B cell (primary cell): ENCODE measurements around the gene TMOD3. TPM values are rescaled to one million over a fixed set of nuclear protein-coding genes. Genes with fewer than 3 reads are reported as not detected.

Source experiments
- ATAC-seq: fragments of 200-7000 bp; cut with Tn5 transposase; one replicate; pipeline ENCODE4 v1.10.0; 2021; ENCODE audit warnings: low read depth, mild to moderate bottlenecking, moderate number of reproducible peaks, moderate library complexity
- CTCF ChIA-PET: fragments of 350-600 bp; sonication (Branson Sonifier 250); formaldehyde crosslinking; loops from one replicate; lab custom pipeline; 2021; ENCODE audit warnings: antibody characterized with exemption, inconsistent platforms; lab: Charles Lee
- POLR2A ChIA-PET: fragments of 350-600 bp; sonication (Branson Sonifier 250); formaldehyde crosslinking; loops from one replicate; lab custom pipeline; 2021; ENCODE audit warnings: antibody characterized with exemption; lab: Charles Lee
- DNase-seq: peaks from one replicate; pipeline ENCODE4 v3.0.0; 2013
- H2AFZ ChIP-seq: 2 replicates; pipeline ENCODE4 v1.6.1; 2012; ENCODE audit warnings: mild to moderate bottlenecking, low read depth, low read length; ENCODE audit not compliant: insufficient read depth, poor library complexity, severe bottlenecking
- H3K27ac ChIP-seq, 2 donors: 1 replicate in 1 of 2; 2 replicates in 1 of 2; pipeline ENCODE4 v1.5.1; 2012 to 2013; ENCODE audit warnings: low read length in 2 of 2, mild to moderate bottlenecking in 2 of 2, moderate library complexity in 1 of 2
- H3K27me3 ChIP-seq, 4 experiments: fragments of 200-600 bp in 1 of 4; sonication (generic) in 1 of 4; replicated peaks in 1 of 4; 1 replicate in 2 of 4; 2 replicates in 2 of 4; pipeline versions ENCODE4 v1.6.1 to v1.7.0; 2013 to 2016; ENCODE audit warnings: low read length in 3 of 4, mild to moderate bottlenecking in 2 of 4, mixed read lengths in 1 of 4, moderate library complexity in 1 of 4; ENCODE audit not compliant: insufficient read depth in 4 of 4, control insufficient read depth in 3 of 4; ENCODE audit errors: control extremely low read depth in 1 of 4
- H3K36me3 ChIP-seq, 2 experiments: replicated peaks in 1 of 2; 1 replicate in 1 of 2; 2 replicates in 1 of 2; pipeline versions ENCODE4 v1.6.1 to v1.7.1; 2013; ENCODE audit warnings: low read length in 1 of 2; ENCODE audit not compliant: insufficient read depth in 2 of 2, control insufficient read depth in 1 of 2; ENCODE audit errors: control extremely low read depth in 1 of 2, extremely low read depth in 1 of 2
- H3K4me1 ChIP-seq, 2 donors: fragments of 200-600 bp in 1 of 2; sonication (generic) in 1 of 2; 1 replicate in 1 of 2; 2 replicates in 1 of 2; pipeline versions ENCODE4 v1.5.1 to v1.6.1; 2013 to 2017; ENCODE audit warnings: low read length in 2 of 2; ENCODE audit not compliant: control insufficient read depth in 2 of 2, insufficient read depth in 2 of 2
- H3K4me2 ChIP-seq: replicated peaks from 2 replicates; pipeline ENCODE3; 2012; ENCODE audit warnings: mild to moderate bottlenecking, low read depth, low read length; ENCODE audit not compliant: poor library complexity, severe bottlenecking
- H3K4me3 ChIP-seq, 5 experiments: fragments of 200-600 bp in 1 of 5; sonication (generic) in 1 of 5; 1 replicate in 3 of 5; 2 replicates in 2 of 5; pipeline versions ENCODE4 v1.5.1 to v1.7.0; 2011 to 2016; ENCODE audit warnings: low read length in 4 of 5, mild to moderate bottlenecking in 4 of 5, low read depth in 2 of 5, control low read depth in 1 of 5, moderate library complexity in 1 of 5; ENCODE audit not compliant: insufficient read depth in 1 of 5; ENCODE audit errors: control extremely low read depth in 1 of 5, extremely low read depth in 1 of 5
- H3K79me2 ChIP-seq: fragments of 200-600 bp; sonication (generic); one replicate; pipeline ENCODE4 v1.6.0; 2016; ENCODE audit warnings: low read length; ENCODE audit not compliant: control insufficient read depth, insufficient read depth
- H3K9ac ChIP-seq: fragments of 200-600 bp; sonication (generic); 2 replicates; pipeline ENCODE4 v1.6.1; 2017; ENCODE audit warnings: mild to moderate bottlenecking, low read length, moderate library complexity
- H3K9me3 ChIP-seq, 3 donors: one replicate each; pipeline versions ENCODE4 v1.6.1 to v1.7.1; 2013; ENCODE audit warnings: low read length in 2 of 3; ENCODE audit not compliant: control insufficient read depth in 2 of 3, insufficient read depth in 1 of 3; ENCODE audit errors: control extremely low read depth in 1 of 3
- H4K20me1 ChIP-seq: 2 replicates; pipeline ENCODE4 v1.6.0; 2012; ENCODE audit warnings: mild to moderate bottlenecking, low read length; ENCODE audit not compliant: insufficient read depth, control insufficient read depth, poor library complexity, severe bottlenecking
- H3K27ac Mint-ChIP-seq: one replicate; pipeline ENCODE4 v1.8.0; 2021; ENCODE audit warnings: mixed read lengths
- H3K27me3 Mint-ChIP-seq: one replicate; pipeline ENCODE4 v1.8.0; 2021; ENCODE audit warnings: mixed read lengths
- H3K4me1 Mint-ChIP-seq: one replicate; pipeline ENCODE4 v1.8.0; 2021; ENCODE audit warnings: mixed read lengths
- H3K4me3 Mint-ChIP-seq: one replicate; pipeline ENCODE4 v1.8.0; 2021; ENCODE audit warnings: mixed read lengths
- H3K9me3 Mint-ChIP-seq: one replicate; pipeline ENCODE4 v1.8.0; 2022; ENCODE audit warnings: mixed read lengths; ENCODE audit not compliant: insufficient read depth
- CTCF ChIP-seq: fragments of 200-600 bp; IDR thresholded peaks from one replicate; pipeline ENCODE4 v1.8.0; 2022; ENCODE audit warnings: antibody characterized with exemption, mild to moderate bottlenecking
- EZH2 ChIP-seq: IDR thresholded peaks from 2 replicates; pipeline ENCODE4 v1.6.1; 2012; ENCODE audit warnings: borderline replicate concordance, low read depth, mild to moderate bottlenecking, moderate library complexity, low read length; ENCODE audit not compliant: insufficient read depth, poor library complexity, severe bottlenecking
- WGBS: methylation state at CpG from one replicate; pipeline ENCODE4 v1.1.5; 2013; ENCODE audit warnings: missing lambda C conversion rate; ENCODE audit not compliant: insufficient coverage; 5-methylcytosine and 5-hydroxymethylcytosine counted together
- intact Hi-C: fragments of 100-400 bp; cut with micrococcal nuclease; formaldehyde crosslinking; loops from one replicate; pipeline ENCODE4 v1.10.0; 2022
- polyA plus RNA-seq: library from polyadenylated mRNA; depleted of rRNA; stranded (reverse); fragments of >200 nt; gene quantifications from 2 replicates; pipeline ENCODE4 v1.2.3, GENCODE V29; 2012
- total RNA-seq, 2 donors: library from RNA; stranded (reverse); fragments of 120-200 nt in 1 of 2; gene quantifications; 1 replicate in 1 of 2; 2 replicates in 1 of 2; pipeline versions ENCODE4 v1.2.3 to v1.2.4, GENCODE V29; 2013 to 2022

The TMOD3 gene
- total and polyA plus RNA-seq, 2 donors (not counting 1 experiment from before 2014, with no cell fraction given) = 7.2 to 52.1 TPM

- Mint-ChIP-seq H3K4me3 (no peak overlapping the region), H3K27me3 (no peaks in the 10 kb centered on the region), H3K27ac (no peak overlapping the region), H3K4me1 (peaks cover 33% of the 10 kb centered on the region), H3K9me3 (no peaks in the 10 kb centered on the region)
- H4K20me1 ChIP-seq = peaks cover 37% of the 10 kb centered on the region
- no peak for DNase-seq
- 89% methylated on average over 6 of the region's 10 CpGs for WGBS
- peaks cover 54% of the 10 kb centered on the region for H3K79me2 ChIP-seq
- no peak for TF ChIP-seq EZH2
- TF ChIP-seq CTCF = no peak
- POLR2A ChIA-PET = no interaction called here
- H3K4me2 ChIP-seq = no peak overlapping the region
- intact Hi-C loops = no loop called here
- peaks cover 12 to 35% of the 10 kb centered on the region in 2 experiments for H3K36me3 ChIP-seq
- no peak overlapping the region for H3K27ac ChIP-seq
- no peaks in the 10 kb centered on the region for H3K9me3 ChIP-seq
- H3K4me1 ChIP-seq = peaks cover 4 to 9% of the 10 kb centered on the region in 2 donors
- CTCF ChIA-PET = interaction anchor here (1.0 kb wide), 1 partner anchor 21 kb away, joined by 4 read pairs; no protein-coding TSS in a partner anchor
- no peak overlapping the region for H3K4me3 ChIP-seq
- no peak overlapping the region for H2AFZ ChIP-seq
- no peak for ATAC-seq
- H3K27me3 ChIP-seq = no peaks in the 10 kb centered on the region
- no peak overlapping the region for H3K9ac ChIP-seq
These were observed 32.3 kb downstream of the TMOD3 start for GRCh38 chr15:51861557-51862359.

GRCh38 chr15:51863131-51863530 is 33.7 kb downstream of the TMOD3 start:
- no peak overlapping the region for H2AFZ ChIP-seq
- peaks cover 28% of the 10 kb centered on the region for H3K4me1 Mint-ChIP-seq
- no peak overlapping the region for H3K4me3 ChIP-seq
- no peaks in the 10 kb centered on the region for H3K27me3 Mint-ChIP-seq
- peaks cover 48% of the 10 kb centered on the region for H3K79me2 ChIP-seq
- no peaks in the 10 kb centered on the region for H3K9me3 ChIP-seq
- H3K9ac ChIP-seq = no peak overlapping the region
- TF ChIP-seq CTCF (no peak), EZH2 (no peak)
- CTCF ChIA-PET = no interaction called here
- intact Hi-C loops = no loop called here
- peaks cover 4 to 9% of the 10 kb centered on the region in 2 donors for H3K4me1 ChIP-seq
- no peak overlapping the region for H3K27ac Mint-ChIP-seq
- no CpG with 5 or more reads among the region's 2 CpGs for WGBS
- no peak for DNase-seq
- H3K4me3 Mint-ChIP-seq = no peak overlapping the region
- peaks cover 34% of the 10 kb centered on the region for H4K20me1 ChIP-seq
- H3K36me3 ChIP-seq = peaks cover 17 to 45% of the 10 kb centered on the region in 2 experiments
- no peaks in the 10 kb centered on the region for H3K9me3 Mint-ChIP-seq
- no peak overlapping the region for H3K27ac ChIP-seq
- H3K4me2 ChIP-seq = no peak overlapping the region
- POLR2A ChIA-PET = no interaction called here
- no peak for ATAC-seq
- H3K27me3 ChIP-seq = no peaks in the 10 kb centered on the region
